NCI-H2227 (cell line): ENCODE data around the gene TRNP1.
"Not testable (repeated sequence)": the region's sequence is repeated elsewhere in the genome, so short reads cannot be mapped to it uniquely, and the experiment has no call there.

ENCODE experiments used
- DNase-seq: peaks from one replicate; lab custom pipeline; 2025; ENCODE audit not compliant: unreplicated experiment; lab: John Stamatoyannopoulos, UW

TRNP1 gene

GRCh38 chr1:26993237-26994019 is at the start of gene TRNP1:
TSS of gene TRNP1 (plus strand) at chr1:26993692. CDS start at chr1:26993787, 95 bp downstream.
- DNase-seq: peak; percentile 90

- no peak for DNase-seq
These were observed 48.4 kb upstream of the TRNP1 start for GRCh38 chr1:26945138-26945537.

GRCh38 chr1:26945728-26946127 is 47.8 kb upstream of the TRNP1 start:
- DNase-seq: no peak

- no peak for DNase-seq
These were observed 47.2 kb upstream of the TRNP1 start for GRCh38 chr1:26946270-26946669.

GRCh38 chr1:26948725-26949057 is 44.8 kb upstream of the TRNP1 start:
- DNase-seq: not testable (repeated sequence)

GRCh38 chr1:26949266-26949925 is 44.1 kb upstream of the TRNP1 start:
- DNase-seq: no peak

- no peak for DNase-seq
These were observed 43.6 kb upstream of the TRNP1 start for GRCh38 chr1:26949926-26950319.

GRCh38 chr1:26950602-26951001 is 42.9 kb upstream of the TRNP1 start:
- no peak for DNase-seq

- DNase-seq: no peak
These were observed 42.3 kb upstream of the TRNP1 start for GRCh38 chr1:26951216-26951615.

GRCh38 chr1:26951821-26952497 is 41.5 kb upstream of the TRNP1 start:
- DNase-seq: no peak

GRCh38 chr1:26953374-26953773 is 40.1 kb upstream of the TRNP1 start:
- DNase-seq: no peak

GRCh38 chr1:26956321-26956720 is 37.2 kb upstream of the TRNP1 start:
- DNase-seq: no peak

- DNase-seq: no peak
These were observed 36.2 kb upstream of the TRNP1 start for GRCh38 chr1:26957306-26957705.

GRCh38 chr1:26959270-26959669 is 34.2 kb upstream of the TRNP1 start:
- no peak for DNase-seq

- DNase-seq: peak; percentile 25
These were observed 33.5 kb upstream of the TRNP1 start, which contains the start of gene KDF1 for GRCh38 chr1:26959722-26960624. TSS of gene KDF1 (minus strand) at chr1:26960468. CDS start at chr1:26952380, 8,088 bp downstream.

GRCh38 chr1:26960625-26960966 is 32.9 kb upstream of the TRNP1 start:
- no peak for DNase-seq

- DNase-seq: no peak
These were observed 31.7 kb upstream of the TRNP1 start for GRCh38 chr1:26961826-26962225.

- no peak for DNase-seq
These were observed 28.3 kb upstream of the TRNP1 start for GRCh38 chr1:26965213-26965612.

- no peak for DNase-seq
These were observed 27.9 kb upstream of the TRNP1 start for GRCh38 chr1:26965628-26966027.

GRCh38 chr1:26970810-26971209 is 22.7 kb upstream of the TRNP1 start:
- no peak for DNase-seq

- DNase-seq: no peak
These were observed 21.9 kb upstream of the TRNP1 start for GRCh38 chr1:26971590-26971989.
